ENCODE measurements around the gene ARHGEF28. TPM values are rescaled to one million over a fixed set of nuclear protein-coding genes. Genes with fewer than 3 reads are reported as not detected.

The ARHGEF28 gene
- total RNA-seq, 2 experiments from 2014 or later, result not detected

DNA sequence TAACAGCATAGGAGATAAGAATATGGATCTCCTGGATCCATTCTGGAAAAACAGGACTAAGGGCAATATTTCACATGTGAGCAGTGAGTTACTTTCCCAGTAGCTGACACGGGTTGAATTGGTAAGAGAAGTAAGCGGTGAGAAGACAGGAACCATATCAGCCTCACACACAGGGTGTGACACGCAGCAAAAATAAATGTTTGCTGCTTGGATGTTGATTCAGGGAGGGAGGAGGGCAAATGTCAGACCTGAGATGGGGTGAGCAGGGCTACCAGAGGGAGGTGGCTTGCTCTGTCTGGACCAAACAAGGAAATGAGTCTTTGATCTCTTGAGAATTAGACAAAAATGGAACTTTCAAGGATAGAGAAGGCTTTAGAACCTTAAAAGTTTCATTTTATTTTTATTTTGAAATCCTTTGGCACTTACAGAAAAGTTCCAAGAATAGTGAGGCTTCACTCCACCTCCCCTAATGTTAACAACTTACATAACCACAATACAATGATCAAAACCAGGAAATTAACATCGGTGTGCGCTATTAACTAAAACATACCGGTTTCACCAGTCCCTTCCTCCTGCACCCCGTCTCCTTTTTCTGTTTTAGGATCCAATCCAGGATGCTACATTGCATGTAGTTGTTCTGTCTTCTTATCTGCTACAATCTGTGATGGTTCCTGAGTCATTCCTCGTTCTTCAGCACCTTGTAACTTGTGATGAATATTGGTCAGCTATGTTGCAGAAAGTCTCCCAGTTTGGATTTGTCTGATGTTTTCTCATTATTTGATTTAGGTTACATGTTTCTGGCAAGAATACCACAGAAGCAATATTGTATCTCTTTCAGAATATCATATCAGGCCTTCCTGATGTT is 20.5 kb upstream of the ARHGEF28 start:
- no peaks in the 10 kb centered on the region for H3K36me3 Mint-ChIP-seq (ENCODE audit: low read depth)

DNA sequence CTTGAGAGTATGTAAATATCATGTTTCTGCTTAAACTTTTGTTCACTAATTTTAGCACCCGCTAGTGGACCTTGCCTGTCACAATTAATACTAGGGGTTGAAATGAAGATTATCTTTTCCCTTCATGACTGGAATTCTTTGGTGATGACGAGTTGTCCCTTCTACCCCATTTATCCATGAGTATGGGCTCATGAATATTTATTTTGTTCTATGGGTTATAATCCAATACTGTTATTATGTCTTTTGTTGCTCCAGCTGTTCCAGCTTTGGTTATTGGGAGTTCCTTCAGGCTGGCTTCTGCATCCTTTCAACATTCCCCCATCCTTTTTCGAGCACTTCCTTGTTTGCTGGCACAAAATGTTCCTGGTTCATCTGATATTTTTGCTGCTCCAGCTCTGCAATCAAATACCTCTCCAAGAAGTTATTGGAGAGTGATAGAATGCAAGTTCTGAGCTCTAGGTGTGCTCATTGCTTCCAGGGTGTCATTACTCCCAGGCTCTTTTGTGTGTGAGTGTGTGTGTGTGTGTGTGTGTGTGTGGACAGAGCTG is 19.7 kb upstream of the ARHGEF28 start:
- H3K4me1 Mint-ChIP-seq, result no peaks in the 10 kb centered on the region
- CTCF ChIA-PET, result interaction anchor here (1.4 kb wide), 1 partner anchor 16 kb away, joined by 4 read pairs; no protein-coding TSS in a partner anchor

More for the DNA sequence above, 20.5 kb upstream of the ARHGEF28 start:
- H3K4me3 Mint-ChIP-seq, result no peak overlapping the region
- no peaks in the 10 kb centered on the region for H3K4me1 Mint-ChIP-seq
- no peak for DNase-seq
- ChIA-PET POLR2A (no interaction called here), CTCF (interaction anchor here (1.2 to 1.4 kb wide), 2 partner anchors 9 to 15 kb away, joined by 4 read pairs; no protein-coding TSS in a partner anchor)
- H3K27ac Mint-ChIP-seq, result no peak overlapping the region
- H3K27me3 Mint-ChIP-seq, result peaks cover 18% of the 10 kb centered on the region
- peaks cover 2% of the 10 kb centered on the region for H3K9me3 Mint-ChIP-seq

DNA sequence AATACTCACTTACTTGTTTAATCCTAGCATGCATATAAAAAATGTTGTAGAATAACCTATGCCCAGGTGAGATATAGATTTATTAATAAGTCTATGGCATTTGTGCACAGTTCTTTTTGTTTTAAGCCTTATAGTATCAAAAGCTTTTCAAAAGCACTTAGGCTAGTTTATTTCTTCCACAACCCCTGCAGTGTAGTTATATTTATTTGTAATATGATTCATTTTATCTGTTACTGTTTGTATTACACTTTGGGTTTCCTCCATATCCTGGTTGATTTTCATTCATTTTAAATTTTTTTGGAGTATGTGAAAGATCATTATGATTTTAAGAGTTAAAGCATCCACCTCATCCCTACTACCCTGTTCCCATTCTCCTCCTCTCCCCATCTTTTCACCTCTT is 18.8 kb upstream of the ARHGEF28 start:
- CTCF ChIA-PET, result interaction anchor here (1.4 kb wide), 1 partner anchor 17 kb away, joined by 4 read pairs; no protein-coding TSS in a partner anchor
- Mint-ChIP-seq H3K27ac (no peak overlapping the region), H3K4me1 (no peaks in the 10 kb centered on the region), H3K9me3 (no peaks in the 10 kb centered on the region), H3K36me3 (ENCODE audit: low read depth) (no peaks in the 10 kb centered on the region), H3K4me3 (no peak overlapping the region), H3K27me3 (peaks cover 27% of the 10 kb centered on the region)
- no peak for DNase-seq
- POLR2A ChIA-PET, result no interaction called here

More for the DNA sequence above, 19.7 kb upstream of the ARHGEF28 start:
- Mint-ChIP-seq H3K36me3 (ENCODE audit: low read depth) (no peaks in the 10 kb centered on the region), H3K27me3 (peaks cover 24% of the 10 kb centered on the region), H3K27ac (no peak overlapping the region), H3K4me3 (no peak overlapping the region), H3K9me3 (peaks cover 2% of the 10 kb centered on the region)
- POLR2A ChIA-PET, result no interaction called here
- no peak for DNase-seq

DNA sequence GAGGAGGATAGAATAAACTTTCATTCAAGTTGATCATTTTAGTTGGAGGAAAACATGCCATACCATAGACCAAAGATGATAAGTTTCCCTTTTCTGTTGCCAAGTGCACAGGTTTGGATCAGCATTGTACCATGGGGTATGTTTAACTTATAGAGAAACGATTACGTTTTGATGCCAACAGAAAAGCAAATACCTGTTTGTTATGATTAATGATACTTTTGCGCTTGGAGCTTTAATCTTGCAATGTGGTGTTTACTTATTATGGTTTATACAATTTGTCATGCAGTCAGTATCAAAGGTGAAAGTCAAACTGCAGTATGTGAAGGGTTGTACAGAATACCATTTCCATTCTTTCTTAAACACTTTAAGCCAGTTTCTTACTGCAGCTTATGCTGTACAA is 13.2 kb upstream of the ARHGEF28 start:
- DNase-seq, result no peak
- Mint-ChIP-seq H3K4me3 (no peak overlapping the region), H3K27me3 (peaks cover 27% of the 10 kb centered on the region), H3K36me3 (ENCODE audit: low read depth) (no peaks in the 10 kb centered on the region), H3K9me3 (no peaks in the 10 kb centered on the region), H3K27ac (no peak overlapping the region), H3K4me1 (peaks cover 1% of the 10 kb centered on the region)
- ChIA-PET POLR2A (no interaction called here), CTCF (no interaction called here)

DNA sequence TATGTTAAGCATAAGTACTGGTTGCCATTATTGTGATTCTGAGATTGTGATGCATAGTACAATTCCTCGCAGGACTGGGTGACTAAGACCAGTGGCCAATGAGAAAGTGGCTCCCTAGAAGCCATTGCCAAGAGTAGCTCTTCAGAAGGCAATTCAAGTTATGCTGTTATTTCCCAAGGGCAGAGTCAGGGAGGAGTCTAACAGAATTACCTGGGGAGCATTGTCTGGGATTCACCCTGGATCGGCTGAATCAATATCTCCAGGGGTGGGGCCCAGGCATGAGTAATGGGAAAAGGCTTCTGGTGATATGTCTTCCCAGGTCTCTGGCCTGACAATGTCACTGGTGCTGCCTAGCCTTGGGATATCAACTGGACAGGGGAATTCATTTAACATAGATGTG is 10.9 kb upstream of the ARHGEF28 start:
- Mint-ChIP-seq H3K4me1 (peaks cover 3% of the 10 kb centered on the region), H3K27ac (no peak overlapping the region), H3K4me3 (no peak overlapping the region), H3K27me3 (peaks cover 32% of the 10 kb centered on the region), H3K9me3 (no peaks in the 10 kb centered on the region), H3K36me3 (ENCODE audit: low read depth) (no peaks in the 10 kb centered on the region)
- DNase-seq, result no peak
- ChIA-PET POLR2A (no interaction called here), CTCF (no interaction called here)

DNA sequence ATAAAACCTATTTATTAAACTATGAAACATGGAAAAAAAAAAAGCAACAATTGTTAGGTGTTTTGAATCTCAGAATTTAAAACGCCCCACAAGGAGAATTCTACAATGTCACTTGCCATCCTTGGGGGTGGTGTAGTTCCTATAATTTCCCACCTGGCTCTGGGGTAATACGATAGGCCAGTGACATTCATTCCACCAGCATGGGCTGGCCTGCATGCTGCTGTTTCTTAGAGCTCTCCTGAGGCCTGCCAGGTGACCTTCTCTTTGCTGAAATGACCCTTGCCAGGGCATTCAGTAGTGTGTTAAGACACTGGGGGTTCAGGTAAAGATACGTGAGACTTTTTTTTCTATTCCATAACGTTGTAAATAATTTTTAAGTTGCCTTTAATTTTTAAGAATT is 10.0 kb upstream of the ARHGEF28 start:
- CTCF ChIA-PET, result no interaction called here
- no peaks in the 10 kb centered on the region for H3K36me3 Mint-ChIP-seq (ENCODE audit: low read depth)
- no peak overlapping the region for H3K27ac Mint-ChIP-seq
- H3K9me3 Mint-ChIP-seq, result no peaks in the 10 kb centered on the region
- peaks cover 27% of the 10 kb centered on the region for H3K27me3 Mint-ChIP-seq
- H3K4me1 Mint-ChIP-seq, result peaks cover 3% of the 10 kb centered on the region
- POLR2A ChIA-PET, result no interaction called here
- no peak for DNase-seq
- no peak overlapping the region for H3K4me3 Mint-ChIP-seq

DNA sequence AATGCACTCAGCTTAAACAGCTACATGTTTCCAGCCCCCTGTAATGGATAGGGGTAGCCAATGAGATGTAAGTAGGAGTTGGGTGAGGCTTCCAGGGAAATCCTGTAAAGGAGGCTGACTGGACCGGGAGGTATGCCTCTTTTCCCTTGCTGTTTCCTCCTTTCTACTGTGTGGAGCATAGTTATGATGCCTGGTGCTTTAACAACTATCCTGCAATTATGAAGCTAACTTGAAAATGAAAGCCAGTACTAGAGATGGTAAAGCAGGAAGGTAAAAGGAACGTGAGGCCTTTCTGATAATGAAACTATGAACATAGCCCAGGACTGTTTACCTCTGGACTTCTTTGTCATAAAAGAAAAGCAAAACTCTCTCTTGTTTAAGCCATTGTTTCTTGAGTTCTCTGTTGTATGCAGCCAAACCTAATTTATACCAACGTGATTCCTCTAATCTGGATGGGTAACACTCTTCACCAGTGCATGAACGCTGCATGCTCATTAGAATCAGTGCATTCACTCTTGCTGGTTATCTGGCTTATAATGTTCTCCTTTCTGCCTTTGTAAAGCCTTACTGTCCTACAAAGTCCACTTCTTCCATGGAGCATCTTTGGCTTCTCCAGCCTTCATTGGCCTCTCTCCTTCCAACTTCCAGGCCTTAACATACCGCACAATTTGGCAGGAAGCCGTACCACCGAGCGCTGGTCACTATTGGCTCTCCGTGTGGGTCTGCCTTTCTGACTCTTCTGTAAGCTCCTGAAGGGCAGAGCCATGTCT is 8.3 kb upstream of the ARHGEF28 start:
- no peaks in the 10 kb centered on the region for H3K9me3 Mint-ChIP-seq
- no peak for DNase-seq
- H3K4me3 Mint-ChIP-seq, result no peak overlapping the region
- H3K27ac Mint-ChIP-seq, result no peak overlapping the region
- H3K36me3 Mint-ChIP-seq (ENCODE audit: low read depth), result no peaks in the 10 kb centered on the region
- H3K27me3 Mint-ChIP-seq, result peaks cover 24% of the 10 kb centered on the region
- ChIA-PET CTCF (no interaction called here), POLR2A (no interaction called here)
- peaks cover 3% of the 10 kb centered on the region for H3K4me1 Mint-ChIP-seq

DNA sequence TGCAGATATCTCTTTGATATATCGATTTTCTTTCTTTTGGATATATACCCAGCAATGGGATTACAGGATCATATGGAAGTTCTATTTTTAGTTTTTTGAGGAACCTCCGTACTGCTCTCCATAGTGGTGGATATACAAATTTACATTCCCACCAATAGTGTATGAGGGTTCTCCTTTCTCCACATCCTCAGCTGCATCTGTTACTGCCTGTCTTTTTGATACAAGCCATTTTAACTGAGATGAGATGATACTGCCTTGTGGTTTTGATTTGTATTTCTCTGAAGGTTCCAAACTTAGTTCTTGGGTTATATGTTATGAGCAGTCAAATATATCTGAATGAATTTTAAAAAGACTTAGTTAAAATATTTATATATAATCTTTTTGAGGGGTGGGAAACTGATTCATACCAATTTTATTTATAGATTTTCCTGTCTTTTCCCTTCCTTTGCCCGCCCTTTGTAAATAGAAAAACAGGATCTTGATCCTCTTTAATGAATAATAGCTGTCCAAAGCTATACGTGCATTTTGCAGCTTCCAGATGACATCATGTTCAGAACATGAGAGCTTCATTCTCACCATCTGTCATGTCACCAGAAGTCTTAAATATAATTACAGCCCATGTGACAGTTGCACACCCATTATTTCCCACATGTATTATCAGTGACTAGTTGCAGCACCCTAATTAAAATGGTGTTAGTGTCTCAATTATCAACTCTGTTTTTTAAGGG is 6.2 kb upstream of the ARHGEF28 start:
- ChIA-PET CTCF (interaction anchor here (0.7 kb wide), 1 partner anchor 29 kb away, joined by 3 read pairs; no protein-coding TSS in a partner anchor), POLR2A (no interaction called here)
- peaks cover 3% of the 10 kb centered on the region for H3K4me1 Mint-ChIP-seq
- no peak overlapping the region for H3K4me3 Mint-ChIP-seq
- no peaks in the 10 kb centered on the region for H3K9me3 Mint-ChIP-seq
- no peak overlapping the region for H3K27ac Mint-ChIP-seq
- DNase-seq, result no peak
- H3K27me3 Mint-ChIP-seq, result peaks cover 34% of the 10 kb centered on the region
- no peaks in the 10 kb centered on the region for H3K36me3 Mint-ChIP-seq (ENCODE audit: low read depth)

DNA sequence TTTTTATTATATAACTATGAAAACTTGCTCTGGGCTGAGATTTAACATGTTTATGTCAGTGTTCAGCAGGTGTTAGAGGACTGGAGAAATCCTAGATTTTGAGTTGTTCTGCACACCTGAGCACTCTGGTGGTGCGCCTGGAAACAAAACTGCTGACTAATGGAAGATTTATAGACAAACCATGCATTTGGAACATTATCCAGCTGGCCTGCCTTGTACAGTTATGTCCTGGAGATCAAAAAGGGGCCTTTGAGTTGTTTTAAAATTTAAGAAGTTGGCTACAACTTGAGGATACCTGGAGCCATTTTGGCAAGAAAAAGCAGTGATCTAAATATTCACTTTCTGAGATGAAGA is 5.7 kb upstream of the ARHGEF28 start:
- Mint-ChIP-seq H3K9me3 (no peaks in the 10 kb centered on the region), H3K4me3 (no peak overlapping the region), H3K27ac (no peak overlapping the region), H3K27me3 (peaks cover 38% of the 10 kb centered on the region), H3K36me3 (ENCODE audit: low read depth) (no peaks in the 10 kb centered on the region), H3K4me1 (peaks cover 3% of the 10 kb centered on the region)
- ChIA-PET POLR2A (no interaction called here), CTCF (no interaction called here)
- DNase-seq, result no peak

DNA sequence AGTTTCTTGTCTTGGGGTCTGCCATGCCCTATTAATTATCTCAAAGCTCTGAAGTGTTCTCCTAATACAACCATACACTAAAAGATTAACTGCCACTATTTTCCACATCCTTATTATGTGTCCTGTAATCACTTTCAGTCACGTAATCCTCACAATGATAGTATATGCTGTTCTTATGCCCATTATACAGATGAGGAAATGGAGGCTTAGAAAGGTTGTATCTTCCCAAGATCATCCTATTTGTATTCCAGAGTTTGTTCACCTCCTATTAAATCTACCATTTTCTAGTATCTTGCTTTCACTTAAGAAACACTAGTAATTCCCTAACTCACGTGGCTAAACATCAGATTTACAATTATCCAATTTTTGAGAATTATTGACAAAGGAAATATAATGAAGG is 2.9 kb upstream of the ARHGEF28 start:
- POLR2A ChIA-PET, result no interaction called here

DNA sequence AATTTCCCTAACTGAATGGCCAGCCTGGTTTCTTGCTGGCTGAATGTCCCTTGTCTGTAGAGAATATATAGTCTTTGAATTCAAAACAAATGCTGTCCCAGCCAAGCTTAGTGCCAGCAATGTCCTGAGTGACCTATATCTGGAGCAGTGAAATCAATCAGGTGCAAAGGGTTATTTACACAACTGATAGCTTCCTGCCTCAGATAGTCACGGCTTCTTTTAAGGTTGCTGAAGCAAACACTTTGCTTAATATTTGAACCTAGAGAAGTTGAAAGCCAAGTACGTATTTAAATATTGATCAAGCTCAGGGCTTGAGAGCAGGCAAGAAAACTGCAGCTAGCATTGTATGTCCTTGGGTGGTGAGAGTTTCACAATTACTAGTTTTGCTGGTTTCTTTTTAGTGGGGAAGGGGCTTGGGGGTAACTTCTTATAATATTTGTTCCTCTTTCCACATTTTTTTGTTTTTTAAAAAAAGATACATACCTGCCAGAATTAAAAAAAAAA is 2.0 kb upstream of the ARHGEF28 start:
- H3K4me1 Mint-ChIP-seq, result peaks cover 2% of the 10 kb centered on the region
- POLR2A ChIA-PET, result no interaction called here
- no peaks in the 10 kb centered on the region for H3K36me3 Mint-ChIP-seq (ENCODE audit: low read depth)
- H3K4me3 Mint-ChIP-seq, result no peak overlapping the region
- H3K27me3 Mint-ChIP-seq, result peaks cover 57% of the 10 kb centered on the region
- DNase-seq, result no peak
- H3K9me3 Mint-ChIP-seq, result no peaks in the 10 kb centered on the region
- CTCF ChIA-PET, result no interaction called here
- no peak overlapping the region for H3K27ac Mint-ChIP-seq

More for the DNA sequence above, 2.9 kb upstream of the ARHGEF28 start:
- Mint-ChIP-seq H3K4me1 (peaks cover 2% of the 10 kb centered on the region), H3K27me3 (peaks cover 50% of the 10 kb centered on the region), H3K27ac (no peak overlapping the region), H3K4me3 (no peak overlapping the region), H3K9me3 (no peaks in the 10 kb centered on the region), H3K36me3 (ENCODE audit: low read depth) (no peaks in the 10 kb centered on the region)
- DNase-seq, result no peak
- CTCF ChIA-PET, result interaction anchor here (0.8 kb wide), 1 partner anchor 26 kb away, joined by 3 read pairs; no protein-coding TSS in a partner anchor

DNA sequence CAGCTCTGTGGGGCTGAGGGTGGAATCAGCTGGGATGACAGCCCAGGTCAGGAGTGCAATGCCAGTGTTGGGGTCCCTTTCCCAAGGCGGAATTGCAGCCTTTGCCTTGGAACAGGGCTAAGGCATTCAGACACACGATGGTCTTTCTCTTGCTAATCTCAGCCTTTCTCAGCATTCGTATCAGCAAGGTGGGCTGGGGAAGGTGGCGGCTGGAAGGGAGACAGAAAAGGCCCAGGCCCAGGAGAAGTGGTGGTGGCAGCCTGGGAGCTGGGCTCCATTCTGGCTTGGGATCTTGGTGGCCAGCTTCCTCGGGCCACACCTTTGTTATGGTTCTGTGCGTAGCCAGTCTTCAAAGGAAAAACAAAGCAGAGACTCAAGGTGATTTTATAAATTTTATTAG is 1.1 kb upstream of the ARHGEF28 start:
- POLR2A ChIA-PET, result no interaction called here

More for the DNA sequence above, 1.1 kb upstream of the ARHGEF28 start:
- Mint-ChIP-seq H3K9me3 (no peaks in the 10 kb centered on the region), H3K36me3 (ENCODE audit: low read depth) (no peaks in the 10 kb centered on the region), H3K27ac (no peak overlapping the region), H3K27me3 (peaks cover 58% of the 10 kb centered on the region), H3K4me3 (no peak overlapping the region), H3K4me1 (peaks cover 2% of the 10 kb centered on the region)
- DNase-seq, result no peak
- CTCF ChIA-PET, result interaction anchor here (0.7 to 1.0 kb wide), 2 partner anchors 33 to 616 kb away, joined by 3 to 4 read pairs; no protein-coding TSS in a partner anchor

Data from activated CD4-positive, alpha-beta memory T cell treated with anti-CD3 and anti-CD28 coated beads, Interleukin-2, amount 10 ng/mL, durations not matched to agents 7 days and 5 days (primary cell).